Left lung (tissue), 10 donors: ENCODE results near the gene ROBO1. TPM values are rescaled to one million over a fixed set of nuclear protein-coding genes. Genes with fewer than 3 reads are reported as not detected.

Experiments
- ATAC-seq: fragments of 200-7000 bp; cut with Tn5 transposase; one replicate; pipeline ENCODE4 v1.9.1; 2020; ENCODE audit warnings: moderate library complexity
- DNase-seq, 4 donors: peaks; one replicate each; pipeline ENCODE4 v3.0.0-alpha.2; 2013 to 2020
- H3K27ac ChIP-seq, 2 donors: fragments of 200-600 bp; sonication (generic) in 1 of 2; one replicate each; pipeline versions ENCODE4 v1.5.0 to v1.8.0; 2020 to 2021
- H3K27me3 ChIP-seq, 2 donors: fragments of 200-600 bp; sonication (generic) in 1 of 2; one replicate each; pipeline versions ENCODE4 v1.5.0 to v1.8.0; 2020 to 2021
- H3K36me3 ChIP-seq, 2 donors: fragments of 200-600 bp; sonication (generic) in 1 of 2; one replicate each; pipeline versions ENCODE4 v1.5.0 to v1.8.0; 2020 to 2021
- H3K4me1 ChIP-seq, 2 donors: fragments of 200-600 bp; one replicate each; pipeline ENCODE4 v1.8.0; 2021
- H3K4me3 ChIP-seq, 2 donors: fragments of 200-600 bp; sonication (generic) in 1 of 2; one replicate each; pipeline versions ENCODE4 v1.5.0 to v1.8.0; 2020 to 2021; ENCODE audit warnings: mild to moderate bottlenecking in 1 of 2
- H3K9me3 ChIP-seq, 2 donors: fragments of 200-600 bp; sonication (generic) in 1 of 2; one replicate each; pipeline versions ENCODE4 v1.5.0 to v1.8.0; 2020 to 2021
- intact Hi-C, 2 donors: fragments of 100-400 bp; cut with DNase I; formaldehyde crosslinking; loops; one replicate each; pipeline versions ENCODE4 v1.11.2 to v1.14.2; 2022
- polyA plus RNA-seq, 6 donors: library from polyadenylated mRNA; unstranded; fragments of 120-200 nt; gene quantifications; one replicate each; pipeline ENCODE4 v1.2.1, GENCODE V29; 2013; ENCODE audit not compliant: insufficient read length in 6 of 6
- total RNA-seq, 2 donors: library from RNA; stranded (reverse); fragmentation: NEBNext Ultra II Directional; extraction: Animal tissue kit (Norgen Biotek cat#: 25700); gene quantifications; one replicate each; pipeline ENCODE4 v1.2.1, GENCODE V29; 2021
- TF ChIP-seq, protein P1 (sequence below), 2 donors: fragments of 200-600 bp; sonication (generic) in 1 of 2; IDR thresholded peaks; one replicate each; pipeline versions ENCODE4 v1.5.0 to v1.8.0; 2021; ENCODE audit warnings: antibody characterized with exemption in 2 of 2
- donor health status: DM: no; HTN: yes; CAD: no.
- donor health status: DM: no; HTN: no; CAD: no.

ROBO1 gene
- total and polyA plus RNA-seq, 8 donors = 20.3 to 134 (median 102) TPM

DNA sequence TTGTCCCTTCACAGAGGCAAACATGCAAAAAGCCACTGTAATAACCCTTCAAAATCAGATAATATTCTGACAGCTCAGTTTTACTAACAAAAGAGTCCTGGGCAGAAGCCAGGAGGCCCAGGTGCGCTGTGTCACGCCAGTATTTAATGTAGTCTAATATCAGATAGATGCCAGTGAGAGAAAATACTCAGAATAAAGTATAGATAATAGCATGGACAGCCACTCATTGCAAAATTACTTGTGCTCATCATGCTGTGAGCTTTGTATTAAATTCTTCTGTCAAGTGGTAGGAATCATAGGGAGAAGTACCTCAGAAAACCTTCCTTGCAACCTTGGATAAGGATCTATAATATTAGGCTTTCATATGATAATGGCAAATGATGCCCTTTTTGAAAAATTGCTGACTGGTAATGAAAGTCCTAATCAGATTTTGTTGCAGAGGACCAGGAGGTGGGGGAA, 1154.3 kb downstream of the ROBO1 start:
- ATAC-seq = no peak
- H3K27ac ChIP-seq = no peak overlapping the region
- TF ChIP-seq, protein P1, sequence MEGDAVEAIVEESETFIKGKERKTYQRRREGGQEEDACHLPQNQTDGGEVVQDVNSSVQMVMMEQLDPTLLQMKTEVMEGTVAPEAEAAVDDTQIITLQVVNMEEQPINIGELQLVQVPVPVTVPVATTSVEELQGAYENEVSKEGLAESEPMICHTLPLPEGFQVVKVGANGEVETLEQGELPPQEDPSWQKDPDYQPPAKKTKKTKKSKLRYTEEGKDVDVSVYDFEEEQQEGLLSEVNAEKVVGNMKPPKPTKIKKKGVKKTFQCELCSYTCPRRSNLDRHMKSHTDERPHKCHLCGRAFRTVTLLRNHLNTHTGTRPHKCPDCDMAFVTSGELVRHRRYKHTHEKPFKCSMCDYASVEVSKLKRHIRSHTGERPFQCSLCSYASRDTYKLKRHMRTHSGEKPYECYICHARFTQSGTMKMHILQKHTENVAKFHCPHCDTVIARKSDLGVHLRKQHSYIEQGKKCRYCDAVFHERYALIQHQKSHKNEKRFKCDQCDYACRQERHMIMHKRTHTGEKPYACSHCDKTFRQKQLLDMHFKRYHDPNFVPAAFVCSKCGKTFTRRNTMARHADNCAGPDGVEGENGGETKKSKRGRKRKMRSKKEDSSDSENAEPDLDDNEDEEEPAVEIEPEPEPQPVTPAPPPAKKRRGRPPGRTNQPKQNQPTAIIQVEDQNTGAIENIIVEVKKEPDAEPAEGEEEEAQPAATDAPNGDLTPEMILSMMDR (IDR thresholded peaks at IDR 0.05) = no peak
- no peak overlapping the region for H3K4me3 ChIP-seq
- no peak for DNase-seq
- intact Hi-C loops = no loop called here
- H3K4me1 ChIP-seq = no peaks in the 10 kb centered on the region
- H3K36me3 ChIP-seq = no peaks in the 10 kb centered on the region
- H3K27me3 ChIP-seq = no peaks in the 10 kb centered on the region
- no peaks in the 10 kb centered on the region for H3K9me3 ChIP-seq

DNA sequence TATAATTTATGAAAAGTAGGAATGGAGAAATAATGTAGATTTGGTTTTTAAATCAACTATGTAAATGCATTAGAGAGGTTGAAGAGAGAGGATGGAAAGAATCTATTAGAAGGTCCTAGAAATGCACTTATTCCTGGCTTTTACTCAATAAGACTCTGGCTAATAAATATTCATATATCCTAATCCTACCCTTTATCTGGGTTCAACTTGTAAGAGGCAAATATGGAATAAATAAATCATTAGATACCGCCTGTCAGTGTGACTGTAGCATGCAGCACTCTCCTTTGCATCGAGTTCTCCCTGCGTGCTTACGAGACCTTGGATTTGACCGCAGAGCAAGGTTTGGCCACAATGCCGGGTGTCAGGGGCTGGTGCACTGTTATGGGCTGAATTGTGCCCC, 1156.5 kb downstream of the ROBO1 start:
- no peaks in the 10 kb centered on the region for H3K36me3 ChIP-seq
- no peaks in the 10 kb centered on the region for H3K4me1 ChIP-seq
- no peak for ATAC-seq
- DNase-seq = no peak
- H3K9me3 ChIP-seq = no peaks in the 10 kb centered on the region
- TF ChIP-seq, protein P1 (IDR thresholded peaks at IDR 0.05) = no peak
- intact Hi-C loops = no loop called here
- no peak overlapping the region for H3K27ac ChIP-seq
- H3K27me3 ChIP-seq = no peaks in the 10 kb centered on the region
- no peak overlapping the region for H3K4me3 ChIP-seq

DNA sequence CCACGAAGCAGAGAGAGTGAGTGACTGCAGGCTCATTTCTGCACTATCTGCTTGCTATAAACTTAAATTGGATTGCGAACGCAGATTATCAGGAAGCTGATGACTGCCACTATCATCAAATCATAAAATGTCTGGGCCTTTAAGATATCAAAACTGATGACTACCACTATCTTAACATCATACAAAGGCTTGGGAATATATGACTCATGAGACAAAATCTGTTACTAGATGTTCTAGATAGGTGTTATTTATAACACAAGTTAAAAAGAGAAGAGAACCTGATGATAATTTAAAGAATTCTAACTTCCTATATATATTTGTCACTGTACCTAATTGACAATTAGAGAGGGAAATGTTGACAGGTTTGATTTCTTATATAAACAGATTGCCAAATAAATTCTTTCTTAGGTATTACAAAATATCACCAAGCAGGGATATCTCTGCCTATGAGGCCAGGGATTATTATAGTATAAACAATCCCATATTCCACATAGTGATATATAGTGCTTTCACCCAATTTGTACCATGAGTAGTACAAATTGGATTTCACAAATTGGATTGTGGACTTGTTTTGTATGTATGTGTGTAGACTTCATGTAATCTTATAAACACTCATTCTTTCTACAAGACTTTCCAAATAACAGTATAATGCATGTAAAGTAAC, 1157.2 kb downstream of the ROBO1 start:
- H3K36me3 ChIP-seq = no peaks in the 10 kb centered on the region
- TF ChIP-seq, protein P1 (IDR thresholded peaks at IDR 0.05) = no peak
- H3K4me1 ChIP-seq = no peaks in the 10 kb centered on the region
- DNase-seq (no peak), ATAC-seq (no peak)
- H3K27me3 ChIP-seq = no peaks in the 10 kb centered on the region
- intact Hi-C loops = no loop called here
- no peak overlapping the region for H3K27ac ChIP-seq
- no peaks in the 10 kb centered on the region for H3K9me3 ChIP-seq
- H3K4me3 ChIP-seq = no peak overlapping the region

DNA sequence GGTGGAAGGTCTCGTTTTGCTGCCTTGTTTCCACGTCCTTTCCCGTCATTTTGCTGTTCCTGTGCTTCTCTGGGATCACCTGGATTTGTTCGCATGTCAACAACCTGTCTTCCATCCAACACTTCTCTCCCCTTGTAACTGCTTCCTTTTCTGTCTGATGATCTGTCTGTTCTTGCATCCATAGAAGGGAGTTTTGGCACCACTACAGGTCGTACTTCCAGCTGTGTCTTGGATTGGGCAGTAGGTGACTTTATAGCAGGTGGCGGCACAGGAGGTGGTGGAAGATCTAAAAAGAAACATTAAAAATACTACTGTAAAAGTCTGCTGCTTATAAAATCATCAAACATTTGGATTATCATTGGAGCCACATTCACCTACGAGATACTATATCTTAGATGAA, 1161.0 kb downstream of the ROBO1 start:
- Histone ChIP-seq H3K27me3 (no peaks in the 10 kb centered on the region), H3K9me3 (no peaks in the 10 kb centered on the region), H3K27ac (no peak overlapping the region), H3K4me1 (no peaks in the 10 kb centered on the region), H3K4me3 (no peak overlapping the region), H3K36me3 (no peaks in the 10 kb centered on the region)
- ATAC-seq (no peak), DNase-seq (no peak)
- TF ChIP-seq, protein P1 (IDR thresholded peaks at IDR 0.05) = no peak
- intact Hi-C loops = no loop called here

DNA sequence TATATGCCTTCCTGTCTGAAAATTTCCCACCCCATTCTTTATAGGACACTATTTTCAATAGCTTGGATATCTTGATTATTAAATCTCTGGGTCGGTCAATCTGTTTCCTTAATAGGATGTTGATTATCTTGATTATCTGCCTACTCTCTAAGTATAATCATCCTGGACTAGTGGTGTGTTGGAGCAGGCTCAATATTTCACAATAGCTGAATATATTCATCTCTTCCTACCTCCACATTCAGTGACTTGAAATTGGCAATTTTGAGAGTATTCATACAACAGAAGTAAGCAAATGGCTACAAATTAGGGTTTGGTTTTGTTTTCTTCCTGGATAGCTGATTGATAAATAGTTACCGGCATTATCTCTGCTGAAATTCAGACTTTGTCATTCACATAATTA, 1162.6 kb downstream of the ROBO1 start:
- no peaks in the 10 kb centered on the region for H3K27me3 ChIP-seq
- DNase-seq (no peak), ATAC-seq (no peak)
- no peaks in the 10 kb centered on the region for H3K36me3 ChIP-seq
- no peak overlapping the region for H3K27ac ChIP-seq
- TF ChIP-seq, protein P1 (IDR thresholded peaks at IDR 0.05) = no peak
- no peak overlapping the region for H3K4me3 ChIP-seq
- no peaks in the 10 kb centered on the region for H3K4me1 ChIP-seq
- intact Hi-C loops = no loop called here
- H3K9me3 ChIP-seq = no peaks in the 10 kb centered on the region
